ENCODE data around the gene MAML3. TPM values are rescaled to one million over a fixed set of nuclear protein-coding genes. Genes with fewer than 3 reads are reported as not detected.

MAML3 gene
- total and polyA plus RNA-seq, 2 experiments from 2014 or later, result 1.7 to 6.5 TPM

DNA sequence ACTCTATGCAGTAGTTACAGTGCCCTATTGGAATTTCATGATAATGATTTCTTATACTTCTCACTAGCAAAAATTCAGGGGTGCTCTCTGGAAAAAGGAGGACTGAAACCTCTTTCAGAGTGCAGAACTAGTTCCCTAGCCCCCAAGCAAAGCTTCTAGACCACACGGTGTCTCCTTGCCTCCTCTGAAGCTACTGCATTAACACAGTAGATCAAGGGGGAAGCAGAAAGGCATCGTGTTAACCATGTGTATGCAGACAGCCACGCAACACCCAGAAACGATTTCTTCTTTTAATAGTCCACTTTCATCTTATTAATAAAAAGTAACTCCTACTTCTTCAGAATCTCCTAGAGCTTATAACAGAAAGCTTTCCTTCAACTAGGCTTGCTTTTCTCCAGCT lies 44.7 kb downstream of the MAML3 start (continued):
- TF ChIP-seq, protein P1, sequence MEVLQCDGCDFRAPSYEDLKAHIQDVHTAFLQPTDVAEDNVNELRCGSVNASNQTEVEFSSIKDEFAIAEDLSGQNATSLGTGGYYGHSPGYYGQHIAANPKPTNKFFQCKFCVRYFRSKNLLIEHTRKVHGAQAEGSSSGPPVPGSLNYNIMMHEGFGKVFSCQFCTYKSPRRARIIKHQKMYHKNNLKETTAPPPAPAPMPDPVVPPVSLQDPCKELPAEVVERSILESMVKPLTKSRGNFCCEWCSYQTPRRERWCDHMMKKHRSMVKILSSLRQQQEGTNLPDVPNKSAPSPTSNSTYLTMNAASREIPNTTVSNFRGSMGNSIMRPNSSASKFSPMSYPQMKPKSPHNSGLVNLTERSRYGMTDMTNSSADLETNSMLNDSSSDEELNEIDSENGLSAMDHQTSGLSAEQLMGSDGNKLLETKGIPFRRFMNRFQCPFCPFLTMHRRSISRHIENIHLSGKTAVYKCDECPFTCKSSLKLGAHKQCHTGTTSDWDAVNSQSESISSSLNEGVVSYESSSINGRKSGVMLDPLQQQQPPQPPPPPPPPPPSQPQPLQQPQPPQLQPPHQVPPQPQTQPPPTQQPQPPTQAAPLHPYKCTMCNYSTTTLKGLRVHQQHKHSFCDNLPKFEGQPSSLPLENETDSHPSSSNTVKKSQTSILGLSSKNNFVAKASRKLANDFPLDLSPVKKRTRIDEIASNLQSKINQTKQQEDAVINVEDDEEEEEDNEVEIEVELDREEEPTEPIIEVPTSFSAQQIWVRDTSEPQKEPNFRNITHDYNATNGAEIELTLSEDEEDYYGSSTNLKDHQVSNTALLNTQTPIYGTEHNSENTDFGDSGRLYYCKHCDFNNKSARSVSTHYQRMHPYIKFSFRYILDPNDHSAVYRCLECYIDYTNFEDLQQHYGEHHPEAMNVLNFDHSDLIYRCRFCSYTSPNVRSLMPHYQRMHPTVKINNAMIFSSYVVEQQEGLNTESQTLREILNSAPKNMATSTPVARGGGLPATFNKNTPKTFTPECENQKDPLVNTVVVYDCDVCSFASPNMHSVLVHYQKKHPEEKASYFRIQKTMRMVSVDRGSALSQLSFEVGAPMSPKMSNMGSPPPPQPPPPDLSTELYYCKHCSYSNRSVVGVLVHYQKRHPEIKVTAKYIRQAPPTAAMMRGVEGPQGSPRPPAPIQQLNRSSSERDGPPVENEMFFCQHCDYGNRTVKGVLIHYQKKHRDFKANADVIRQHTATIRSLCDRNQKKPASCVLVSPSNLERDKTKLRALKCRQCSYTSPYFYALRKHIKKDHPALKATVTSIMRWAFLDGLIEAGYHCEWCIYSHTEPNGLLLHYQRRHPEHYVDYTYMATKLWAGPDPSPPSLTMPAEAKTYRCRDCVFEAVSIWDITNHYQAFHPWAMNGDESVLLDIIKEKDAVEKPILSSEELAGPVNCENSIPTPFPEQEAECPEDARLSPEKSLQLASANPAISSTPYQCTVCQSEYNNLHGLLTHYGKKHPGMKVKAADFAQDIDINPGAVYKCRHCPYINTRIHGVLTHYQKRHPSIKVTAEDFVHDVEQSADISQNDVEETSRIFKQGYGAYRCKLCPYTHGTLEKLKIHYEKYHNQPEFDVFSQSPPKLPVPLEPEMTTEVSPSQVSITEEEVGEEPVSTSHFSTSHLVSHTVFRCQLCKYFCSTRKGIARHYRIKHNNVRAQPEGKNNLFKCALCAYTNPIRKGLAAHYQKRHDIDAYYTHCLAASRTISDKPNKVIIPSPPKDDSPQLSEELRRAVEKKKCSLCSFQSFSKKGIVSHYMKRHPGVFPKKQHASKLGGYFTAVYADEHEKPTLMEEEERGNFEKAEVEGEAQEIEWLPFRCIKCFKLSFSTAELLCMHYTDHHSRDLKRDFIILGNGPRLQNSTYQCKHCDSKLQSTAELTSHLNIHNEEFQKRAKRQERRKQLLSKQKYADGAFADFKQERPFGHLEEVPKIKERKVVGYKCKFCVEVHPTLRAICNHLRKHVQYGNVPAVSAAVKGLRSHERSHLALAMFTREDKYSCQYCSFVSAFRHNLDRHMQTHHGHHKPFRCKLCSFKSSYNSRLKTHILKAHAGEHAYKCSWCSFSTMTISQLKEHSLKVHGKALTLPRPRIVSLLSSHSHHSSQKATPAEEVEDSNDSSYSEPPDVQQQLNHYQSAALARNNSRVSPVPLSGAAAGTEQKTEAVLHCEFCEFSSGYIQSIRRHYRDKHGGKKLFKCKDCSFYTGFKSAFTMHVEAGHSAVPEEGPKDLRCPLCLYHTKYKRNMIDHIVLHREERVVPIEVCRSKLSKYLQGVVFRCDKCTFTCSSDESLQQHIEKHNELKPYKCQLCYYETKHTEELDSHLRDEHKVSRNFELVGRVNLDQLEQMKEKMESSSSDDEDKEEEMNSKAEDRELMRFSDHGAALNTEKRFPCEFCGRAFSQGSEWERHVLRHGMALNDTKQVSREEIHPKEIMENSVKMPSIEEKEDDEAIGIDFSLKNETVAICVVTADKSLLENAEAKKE (CRISPR knock-in tag; IDR thresholded peaks at IDR 0.05), result no peak
- TF ChIP-seq EZH2phosphoT487 (IDR thresholded peaks at IDR 0.05; ENCODE audit: unreplicated experiment) (no peak), NANOG (IDR thresholded peaks at IDR 0.05; ENCODE audit: borderline replicate concordance) (no peak), JUNB (IDR thresholded peaks at IDR 0.05; ENCODE audit: unreplicated experiment) (no peak)

DNA sequence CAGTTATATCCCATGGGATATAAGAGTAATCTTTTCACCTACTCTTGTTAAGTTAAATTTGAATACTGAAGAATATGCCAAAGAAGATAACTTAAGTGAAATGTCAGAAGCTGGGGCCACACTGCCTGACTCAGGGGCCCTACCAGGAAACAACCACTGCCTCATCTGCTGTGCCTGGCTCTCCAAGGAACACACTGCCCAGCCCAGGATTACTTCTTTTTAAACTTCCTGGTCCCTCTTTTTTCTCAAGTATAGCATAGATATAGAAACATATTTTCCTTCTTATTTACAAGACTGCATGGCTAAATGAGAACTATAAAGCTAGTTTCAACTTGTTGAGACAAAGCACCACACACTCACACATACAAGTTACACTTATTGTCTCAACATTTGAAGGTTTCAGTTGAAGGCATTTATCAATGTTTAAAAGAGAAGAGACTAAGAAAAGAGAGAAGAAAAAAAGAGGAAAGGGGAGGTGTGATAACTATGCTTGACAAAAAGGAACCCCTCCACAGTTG lies 45.2 kb downstream of the MAML3 start:
- Histone ChIP-seq H3F3A (replicated peaks; ENCODE audit: low read depth) (no peaks in the 10 kb centered on the region), H3K27me3 (ENCODE audit: insufficient read depth) (no peaks in the 10 kb centered on the region), H3K9me2 (ENCODE audit: insufficient read depth) (no peaks in the 10 kb centered on the region), H3K4me1 (ENCODE audit: insufficient read depth) (no peaks in the 10 kb centered on the region), H3K4me3 (no peak overlapping the region), H2AFZ (no peak overlapping the region), H3K4me2 (no peak overlapping the region), H4K20me1 (replicated peaks; ENCODE audit: insufficient read depth) (no peaks in the 10 kb centered on the region), H3K36me3 (ENCODE audit: insufficient read depth) (no peaks in the 10 kb centered on the region), H3K79me2 (replicated peaks; ENCODE audit: insufficient read depth) (no peaks in the 10 kb centered on the region), H3K27ac (ENCODE audit: low read depth) (no peak overlapping the region)
- Mint-ChIP-seq H3K9me3 (no peaks in the 10 kb centered on the region), H3K36me3 (ENCODE audit: low read depth) (no peaks in the 10 kb centered on the region), H3K4me1 (peaks cover 2% of the 10 kb centered on the region; the same call in 1 of the 3 replicates), H3K27me3 (ENCODE audit: insufficient read depth, low read depth, poor library complexity) (no peaks in the 10 kb centered on the region), H3K4me3 (no peak overlapping the region), H3K27ac (no peak overlapping the region)
- ATAC-seq (no peak), DNase-seq (ENCODE audit: low spot score) (no peak)
- TF ChIP-seq ZNF331 (CRISPR knock-in tag; IDR thresholded peaks at IDR 0.05; ENCODE audit: low read depth) (no peak), ZNF114 (CRISPR knock-in tag; IDR thresholded peaks at IDR 0.05) (no peak), NANOG (IDR thresholded peaks at IDR 0.05; ENCODE audit: borderline replicate concordance) (no peak), POLR2AphosphoS5 (IDR thresholded peaks at IDR 0.05; ENCODE audit: low read depth) (no peak)
- TF ChIP-seq, protein P1 (CRISPR knock-in tag; IDR thresholded peaks at IDR 0.05), result no peak
